Right kidney (tissue), 1 donor: ENCODE results near the gene SLC37A3.

ENCODE experiments used
- DNase-seq: peaks from one replicate; pipeline ENCODE4 v3.0.0-alpha.2; 2016

SLC37A3 gene

GRCh38 chr7:140403878-140404564 is 5.7 kb upstream of the SLC37A3 start, which contains the start of gene RAB19:
TSS of gene RAB19 (plus strand) at chr7:140404058. CDS start at chr7:140407647, 3,589 bp downstream.
- DNase-seq, result peak; percentile 66

GRCh38 chr7:140402178-140402835 is 4.0 kb upstream of the SLC37A3 start:
- no peak for DNase-seq

- DNase-seq, result no peak
These were observed 2.1 kb upstream of the SLC37A3 start for GRCh38 chr7:140400381-140400780.

GRCh38 chr7:140398821-140399220 is 491 bp upstream of the SLC37A3 start:
- DNase-seq, result no peak

- no peak for DNase-seq
These were observed 4.5 kb downstream of the SLC37A3 start for GRCh38 chr7:140393756-140394306.

GRCh38 chr7:140391634-140392033 is 6.7 kb downstream of the SLC37A3 start:
- DNase-seq, result no peak

GRCh38 chr7:140390466-140391190 is 7.7 kb downstream of the SLC37A3 start:
- DNase-seq, result no peak

- no peak for DNase-seq
These were observed 8.3 kb downstream of the SLC37A3 start for GRCh38 chr7:140390034-140390433.

- no peak for DNase-seq
These were observed 8.9 kb downstream of the SLC37A3 start for GRCh38 chr7:140389445-140389844.

- DNase-seq, result no peak
These were observed 13.3 kb downstream of the SLC37A3 start for GRCh38 chr7:140384894-140385545.

- DNase-seq, result no peak
These were observed 14.2 kb downstream of the SLC37A3 start for GRCh38 chr7:140383954-140384713.

- DNase-seq, result no peak
These were observed 22.2 kb downstream of the SLC37A3 start for GRCh38 chr7:140375892-140376730.

GRCh38 chr7:140375323-140375722 is 23.0 kb downstream of the SLC37A3 start:
- DNase-seq, result no peak

GRCh38 chr7:140369294-140369693 is 29.0 kb downstream of the SLC37A3 start:
- DNase-seq, result no peak

GRCh38 chr7:140367528-140367927 is 30.8 kb downstream of the SLC37A3 start:
- DNase-seq, result no peak

GRCh38 chr7:140364819-140365218 is 33.5 kb downstream of the SLC37A3 start:
- no peak for DNase-seq

GRCh38 chr7:140360697-140361229 is 37.6 kb downstream of the SLC37A3 start:
- no peak for DNase-seq

- no peak for DNase-seq
These were observed 39.8 kb downstream of the SLC37A3 start for GRCh38 chr7:140358412-140359051.

GRCh38 chr7:140358024-140358411 is 40.3 kb downstream of the SLC37A3 start:
- no peak for DNase-seq

- no peak for DNase-seq
These were observed 48.3 kb downstream of the SLC37A3 start for GRCh38 chr7:140350056-140350455.
